ENCODE data around the gene SLC2A13.

DNA sequence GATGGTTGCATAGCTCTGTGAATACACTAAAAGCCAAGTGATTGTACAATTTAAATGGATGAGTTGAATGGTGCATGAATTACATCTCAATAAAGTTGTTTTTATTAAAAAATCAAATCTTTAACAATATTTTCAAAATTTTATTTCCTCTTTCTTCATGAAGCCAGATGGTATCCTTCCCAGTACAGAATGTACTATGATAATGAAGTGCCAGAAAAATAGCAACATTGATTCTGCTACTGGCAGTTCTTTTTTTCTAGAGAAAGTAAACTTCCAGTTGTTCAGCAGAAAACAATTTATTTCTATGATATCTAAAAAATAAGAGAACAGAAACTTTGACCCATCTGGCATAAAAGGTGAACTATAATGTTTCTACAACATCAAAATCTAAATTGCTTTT is 61.5 kb downstream of the SLC2A13 start:
- no peak for TF ChIP-seq POLR2A (IDR thresholded peaks at IDR 0.05)
- TF ChIP-seq, protein P1, sequence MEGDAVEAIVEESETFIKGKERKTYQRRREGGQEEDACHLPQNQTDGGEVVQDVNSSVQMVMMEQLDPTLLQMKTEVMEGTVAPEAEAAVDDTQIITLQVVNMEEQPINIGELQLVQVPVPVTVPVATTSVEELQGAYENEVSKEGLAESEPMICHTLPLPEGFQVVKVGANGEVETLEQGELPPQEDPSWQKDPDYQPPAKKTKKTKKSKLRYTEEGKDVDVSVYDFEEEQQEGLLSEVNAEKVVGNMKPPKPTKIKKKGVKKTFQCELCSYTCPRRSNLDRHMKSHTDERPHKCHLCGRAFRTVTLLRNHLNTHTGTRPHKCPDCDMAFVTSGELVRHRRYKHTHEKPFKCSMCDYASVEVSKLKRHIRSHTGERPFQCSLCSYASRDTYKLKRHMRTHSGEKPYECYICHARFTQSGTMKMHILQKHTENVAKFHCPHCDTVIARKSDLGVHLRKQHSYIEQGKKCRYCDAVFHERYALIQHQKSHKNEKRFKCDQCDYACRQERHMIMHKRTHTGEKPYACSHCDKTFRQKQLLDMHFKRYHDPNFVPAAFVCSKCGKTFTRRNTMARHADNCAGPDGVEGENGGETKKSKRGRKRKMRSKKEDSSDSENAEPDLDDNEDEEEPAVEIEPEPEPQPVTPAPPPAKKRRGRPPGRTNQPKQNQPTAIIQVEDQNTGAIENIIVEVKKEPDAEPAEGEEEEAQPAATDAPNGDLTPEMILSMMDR (IDR thresholded peaks at IDR 0.05): no peak
